Measurements from ENCODE around the gene WASHC2A.
"Not testable (repeated sequence)": the region's sequence is repeated elsewhere in the genome, so short reads cannot be mapped to it uniquely, and the experiment has no call there.

GRCh38 chr10:50055494-50056292 is 12.1 kb upstream of the WASHC2A start:
- not testable (repeated sequence) for TF ChIP-seq CTCF (conservative IDR thresholded peaks at IDR 0.05; ENCODE audit: low read length); EZH2phosphoT487 (IDR thresholded peaks at IDR 0.05; ENCODE audit: borderline replicate concordance)
